Activated CD8-positive, alpha-beta memory T cell treated with anti-CD3 and anti-CD28 coated beads for 24 hours (primary cell): ENCODE data around the gene PPP1R27.
"Not testable (repeated sequence)": the region's sequence is repeated elsewhere in the genome, so short reads cannot be mapped to it uniquely, and the experiment has no call there.

Source experiments
- DNase-seq: peaks from one replicate; pipeline ENCODE4 v3.0.0-alpha.2; 2020

Gene PPP1R27

DNA sequence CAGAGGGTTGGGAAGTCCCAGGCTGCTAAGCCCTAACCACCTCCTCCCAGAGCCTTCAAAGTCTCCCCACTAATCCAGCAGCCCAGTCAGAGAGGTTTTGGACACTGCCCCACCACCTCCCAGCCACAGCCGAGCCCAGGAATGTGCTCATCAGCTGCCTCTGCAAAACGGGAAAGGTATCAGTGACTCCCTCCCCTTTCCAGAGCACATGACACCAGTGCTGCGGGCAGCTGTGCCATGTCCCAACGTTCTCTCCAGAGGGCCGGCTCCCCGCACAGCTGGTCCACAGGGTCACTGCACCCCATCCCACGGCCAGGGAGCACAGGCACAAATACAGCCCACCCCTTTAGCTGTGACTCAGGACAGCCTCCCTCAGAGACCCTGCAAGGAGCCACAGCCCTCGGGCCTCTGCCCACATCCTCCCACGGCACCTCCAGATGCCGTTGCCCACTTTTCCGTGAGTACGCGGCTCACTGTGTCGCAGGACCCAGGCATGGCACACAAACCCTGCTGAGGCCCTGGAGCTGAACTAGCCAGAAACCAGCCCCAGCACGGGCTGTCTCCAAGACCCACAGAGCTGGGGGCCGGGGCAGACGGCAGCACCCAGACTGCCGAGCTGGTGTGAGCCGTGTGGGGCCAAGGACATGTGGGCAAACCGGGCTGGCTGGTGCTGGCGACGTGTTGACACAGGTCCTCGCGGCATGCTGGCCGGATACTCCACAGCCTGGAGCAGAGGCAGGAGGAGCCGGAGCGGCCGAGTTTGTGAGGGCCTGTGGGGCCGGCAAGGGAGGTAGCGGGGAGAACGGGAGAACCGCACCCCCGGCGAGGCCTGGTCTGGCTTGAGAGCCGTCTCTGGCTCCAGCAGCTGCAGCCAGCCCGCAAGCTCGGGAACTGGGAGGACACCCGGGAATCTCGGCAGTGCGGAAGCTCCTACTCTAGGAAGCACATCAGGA is 6.3 kb upstream of the PPP1R27 start:
- no peak for DNase-seq

DNA sequence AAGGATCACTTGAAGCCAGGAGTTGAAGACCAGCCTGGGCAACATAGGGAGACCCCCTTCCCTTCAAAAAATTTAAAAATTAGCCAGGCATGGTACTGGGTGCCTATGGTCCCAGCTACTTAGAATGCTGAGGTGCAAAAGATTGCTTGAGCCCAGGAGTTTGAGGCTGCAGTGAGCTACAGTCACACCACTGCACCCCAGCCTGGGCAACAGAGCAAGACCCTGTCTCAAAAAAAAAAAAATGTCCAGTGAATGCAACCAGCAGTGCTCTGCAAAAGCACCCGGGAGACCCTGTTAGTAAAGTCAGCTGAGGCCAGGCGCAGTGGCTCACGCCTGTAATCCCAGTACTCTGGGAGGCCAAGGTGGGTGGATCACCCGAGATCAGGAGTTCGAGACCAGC is 5.2 kb upstream of the PPP1R27 start:
- DNase-seq: not testable (repeated sequence)

DNA sequence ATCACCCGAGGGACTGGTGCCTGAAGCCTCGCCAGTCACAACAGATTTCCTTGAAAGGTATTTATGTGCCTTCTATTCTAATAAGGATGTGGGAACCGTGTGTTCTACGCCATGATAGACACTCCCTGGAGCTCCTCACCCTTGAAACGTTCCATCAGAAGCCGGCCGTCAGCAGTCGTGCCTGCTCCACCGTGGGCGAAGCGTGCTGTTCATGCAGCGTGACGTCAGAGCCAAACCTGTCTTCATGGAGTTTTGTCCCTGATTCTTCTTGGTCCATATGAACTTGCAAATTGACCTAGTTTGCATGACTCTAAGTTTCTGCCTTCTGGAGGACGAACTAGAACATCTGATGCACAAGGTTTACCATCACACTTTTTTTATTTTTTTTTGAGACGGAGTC is 4.5 kb upstream of the PPP1R27 start:
- no peak for DNase-seq

DNA sequence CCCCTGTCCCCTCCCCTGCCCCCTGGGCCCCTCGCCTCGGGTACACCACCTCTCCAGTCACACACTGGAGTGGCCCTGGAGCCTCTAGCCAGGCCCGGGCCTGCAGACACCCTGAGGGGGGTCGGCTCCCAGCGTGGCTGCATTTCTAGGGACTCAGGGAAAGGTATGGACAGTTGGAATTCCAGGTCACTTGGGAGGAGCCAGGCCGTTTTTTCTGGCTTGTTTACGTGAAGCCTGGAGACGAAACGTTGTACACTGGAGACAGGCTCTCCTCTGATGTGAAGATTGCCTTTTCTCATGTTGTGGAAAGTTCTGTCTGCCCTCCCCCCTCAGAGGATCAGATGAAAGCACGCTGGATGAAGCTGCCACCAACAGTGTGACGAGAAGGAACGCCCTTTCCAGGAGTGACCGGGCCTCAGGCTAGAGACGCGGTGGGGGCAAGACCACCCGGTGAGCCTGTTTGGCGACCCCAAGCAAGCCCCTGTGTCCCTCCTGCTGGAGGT is 4.0 kb upstream of the PPP1R27 start:
- DNase-seq: no peak

DNA sequence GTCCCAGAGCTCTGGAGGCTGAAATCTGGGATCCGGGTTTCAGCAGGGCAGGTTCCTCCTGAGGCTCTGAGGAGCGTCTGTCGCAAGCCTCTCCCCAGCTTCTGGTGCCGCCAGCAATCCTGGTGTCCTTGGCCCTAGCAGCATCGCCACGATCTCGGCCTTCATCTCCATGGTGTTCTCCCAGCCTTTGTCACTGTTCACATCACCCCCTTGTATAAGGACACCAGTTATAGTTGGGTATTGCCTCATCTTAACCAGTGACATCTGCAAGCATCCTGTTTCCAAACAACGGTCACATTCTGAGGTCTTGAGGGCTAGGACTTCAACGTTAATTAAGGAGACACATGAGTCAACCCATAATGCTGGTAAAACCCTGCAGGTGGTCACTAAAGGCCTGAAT is 2.8 kb upstream of the PPP1R27 start:
- no peak for DNase-seq

DNA sequence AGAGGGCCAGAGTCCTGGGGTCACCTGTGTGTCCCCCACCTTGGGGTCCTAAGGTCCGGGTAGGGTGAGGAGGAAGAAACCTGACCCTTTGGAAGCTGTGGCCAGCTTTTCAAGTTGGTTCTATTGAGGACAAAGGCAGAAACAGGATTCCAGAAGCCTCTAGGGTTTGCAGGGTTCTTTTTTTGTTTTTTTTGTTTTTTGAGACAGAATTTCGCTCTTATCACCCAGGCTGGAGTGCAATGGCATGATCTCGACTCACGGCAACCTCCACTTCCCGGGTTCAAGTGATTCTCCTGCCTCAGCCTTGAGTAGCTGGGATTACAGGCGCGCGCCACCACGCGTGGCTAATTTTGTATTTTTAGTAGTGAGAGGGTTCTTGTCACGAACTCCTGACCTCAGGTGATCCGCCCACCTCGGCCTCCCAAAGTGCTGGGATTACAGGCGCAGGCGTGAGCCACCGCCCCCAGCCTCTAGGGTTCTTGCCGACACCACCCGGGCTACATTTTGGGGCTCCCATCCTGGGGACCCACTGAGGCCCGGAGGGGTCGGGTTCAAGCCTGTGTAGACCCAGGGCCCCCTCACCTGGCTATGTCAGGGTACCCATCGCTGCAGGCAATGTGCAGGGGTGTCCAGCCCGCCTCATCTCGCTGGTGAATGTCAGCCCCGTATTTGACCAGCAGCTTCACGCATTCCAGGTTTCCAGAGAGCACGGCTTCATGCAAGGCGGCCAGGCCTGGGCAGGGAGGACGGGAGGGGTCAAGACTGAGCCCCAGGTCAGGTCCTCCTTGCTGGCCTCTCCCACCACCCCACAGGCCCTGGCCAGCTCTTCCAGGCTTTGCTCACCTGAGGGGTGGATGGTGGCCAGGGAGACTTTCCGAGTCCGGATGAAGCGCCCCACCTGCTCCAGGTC is 674 bp downstream of the PPP1R27 start:
- DNase-seq: no peak

DNA sequence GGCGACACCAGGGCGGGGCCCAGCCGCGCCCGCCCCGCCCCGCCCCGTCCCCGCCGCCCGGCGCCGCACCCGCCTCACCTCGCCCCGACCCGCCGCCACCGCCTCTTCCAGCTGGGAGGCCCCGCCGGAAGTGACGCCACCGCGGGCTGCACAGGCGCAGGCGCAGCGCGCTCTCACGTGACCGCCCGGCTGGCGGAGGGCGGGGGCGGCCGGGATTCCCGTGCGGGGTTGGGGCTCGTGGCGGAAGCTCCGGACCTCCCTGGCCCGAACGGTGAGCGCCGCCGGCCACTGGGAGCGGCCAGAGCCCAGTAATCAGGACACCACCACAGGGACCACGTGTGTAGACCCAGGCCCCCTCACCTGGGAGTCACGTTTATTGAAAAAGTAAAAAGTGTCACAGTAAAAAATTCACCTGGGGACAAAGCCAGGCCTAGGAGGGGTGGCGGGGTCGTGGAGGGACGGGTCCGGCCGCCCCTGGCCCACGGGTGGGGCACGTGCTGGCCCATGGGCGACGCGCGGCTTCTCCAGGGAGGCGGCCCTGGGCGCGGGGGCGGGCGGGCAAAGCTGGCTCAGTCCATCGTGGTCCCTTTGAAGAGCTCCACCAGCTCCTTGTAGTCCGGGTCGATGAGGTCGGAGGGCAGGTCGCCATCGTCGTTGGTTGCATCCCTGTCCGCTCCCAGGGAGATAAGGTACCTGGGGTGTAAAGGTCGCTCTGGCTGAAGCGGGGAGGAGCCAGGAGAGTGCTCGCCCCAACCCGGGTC is 1.5 kb downstream of the PPP1R27 start, which contains the start of gene MCRIP1:
Gene MCRIP1 (minus strand): TSS at position 132 of the 761 bp plus-strand sequence. CDS start 8,785 bp downstream, outside the sequence.
- DNase-seq: peak; percentile 98

DNA sequence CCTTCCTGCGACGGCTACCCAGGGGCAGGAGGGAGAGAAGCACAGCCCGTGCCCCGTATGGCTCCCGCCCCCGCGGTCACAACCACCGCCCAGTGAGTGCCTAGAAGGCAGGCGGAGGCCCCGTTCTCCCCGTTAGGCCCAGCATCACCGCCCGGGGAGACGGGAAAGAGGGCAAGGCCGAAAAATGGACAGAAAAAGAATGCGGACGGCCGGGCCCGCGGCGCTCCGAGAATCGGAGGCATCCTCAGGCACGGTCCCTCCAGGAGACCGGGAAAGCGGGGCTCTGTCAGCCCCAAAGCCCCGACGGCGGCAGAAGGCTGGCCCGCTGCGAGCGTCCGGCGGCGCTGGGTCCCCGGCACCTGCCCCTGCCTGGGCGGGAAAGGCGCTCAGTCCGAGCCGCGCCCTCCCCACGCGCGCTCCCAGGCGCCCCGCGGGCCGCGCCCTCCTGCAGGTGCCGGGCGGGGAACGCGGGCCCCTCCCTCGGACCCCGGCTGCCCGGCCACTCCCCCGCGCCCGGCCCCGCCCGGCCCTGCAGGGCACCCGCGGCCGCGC is 2.2 kb downstream of the PPP1R27 start:
- peak; percentile 86 for DNase-seq

DNA sequence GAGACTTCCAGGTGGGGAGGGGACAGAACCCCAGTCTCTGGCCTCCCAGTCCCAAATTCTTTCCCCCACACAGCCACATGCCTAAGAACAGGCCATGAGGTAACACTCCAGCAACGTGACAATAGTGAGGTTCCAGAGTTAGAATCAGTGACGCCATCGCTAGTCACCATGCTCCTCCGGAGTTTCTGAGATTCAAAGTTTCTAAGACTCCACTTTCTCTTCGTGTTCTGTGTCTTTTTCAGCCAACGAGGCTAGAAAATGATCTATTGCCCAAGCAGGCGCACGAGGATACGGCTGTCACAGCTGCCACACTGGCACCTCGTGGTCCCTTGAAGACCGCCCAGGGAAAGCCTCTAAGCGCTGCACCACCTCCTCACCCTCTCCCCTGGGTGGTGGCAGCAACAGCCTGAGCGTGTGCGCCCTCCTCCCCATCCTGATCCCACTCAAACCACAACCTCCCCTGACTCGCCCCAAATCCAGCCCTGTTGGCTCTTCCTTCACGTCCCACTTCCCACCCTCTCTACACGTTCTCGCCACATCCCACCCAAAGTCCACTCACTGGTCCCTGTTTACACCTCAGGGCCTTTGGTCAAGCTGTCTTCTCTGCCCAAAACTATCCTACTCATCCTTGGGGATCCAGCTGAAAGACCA is 2.8 kb downstream of the PPP1R27 start:
- DNase-seq: peak; percentile 82

DNA sequence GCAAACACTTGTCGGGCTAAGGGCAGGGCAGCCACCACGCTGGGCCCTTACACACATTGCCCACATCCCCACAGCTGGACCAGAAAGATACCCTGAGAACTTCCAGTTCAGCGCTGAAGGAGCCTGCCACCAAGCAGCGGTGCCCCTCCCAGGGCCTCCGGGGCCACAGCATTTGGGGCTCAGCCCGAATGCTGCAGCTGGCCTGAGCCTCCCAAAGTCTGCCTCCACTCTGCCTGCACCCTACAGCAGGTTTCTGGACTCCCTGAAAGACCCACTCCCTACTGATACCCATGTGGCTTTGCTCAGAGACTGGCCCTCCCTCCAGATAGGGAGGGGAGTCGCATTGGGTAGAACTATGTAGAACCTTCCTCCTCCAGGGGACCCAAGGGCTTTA is 3.3 kb downstream of the PPP1R27 start:
- DNase-seq: peak; percentile 76

DNA sequence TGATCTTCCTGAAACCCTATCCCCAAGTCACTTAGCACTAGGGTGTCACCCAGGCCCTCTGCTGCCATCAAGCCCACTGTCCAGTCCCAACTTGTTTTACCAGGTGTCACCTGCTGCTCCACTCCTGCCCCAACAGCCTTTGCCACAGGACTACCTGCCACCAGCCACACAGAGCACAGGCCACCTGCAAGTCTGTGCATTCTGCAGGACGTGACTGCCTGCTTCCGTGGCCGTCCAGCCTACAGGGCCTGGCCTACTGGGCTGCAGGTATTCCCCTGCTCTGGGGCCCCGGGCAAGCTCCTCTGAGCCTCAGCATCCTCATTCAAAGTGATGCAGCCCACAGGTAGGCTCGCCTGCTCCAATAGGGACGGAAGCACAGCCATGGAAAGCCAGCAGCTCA is 5.0 kb downstream of the PPP1R27 start:
- DNase-seq: no peak

DNA sequence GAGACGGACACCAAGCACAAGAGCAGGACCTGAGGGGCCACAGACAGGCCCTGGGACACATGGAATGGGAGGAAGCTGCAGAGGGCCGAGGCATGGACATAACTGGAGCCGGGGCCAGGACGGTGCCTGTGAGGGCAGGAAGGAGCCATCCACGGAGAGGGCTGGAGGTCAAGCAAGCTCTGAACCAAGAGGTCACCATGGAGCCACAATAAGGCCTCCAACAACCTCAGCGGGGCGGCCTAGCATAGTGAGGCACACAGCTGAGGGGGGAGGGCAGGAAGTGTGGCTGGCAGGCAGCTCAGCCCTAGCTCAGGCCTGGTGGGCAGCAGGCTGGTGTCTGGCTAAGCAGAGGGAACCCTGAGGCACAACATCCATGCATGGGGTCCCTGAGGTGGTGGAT is 6.2 kb downstream of the PPP1R27 start:
- DNase-seq: no peak

DNA sequence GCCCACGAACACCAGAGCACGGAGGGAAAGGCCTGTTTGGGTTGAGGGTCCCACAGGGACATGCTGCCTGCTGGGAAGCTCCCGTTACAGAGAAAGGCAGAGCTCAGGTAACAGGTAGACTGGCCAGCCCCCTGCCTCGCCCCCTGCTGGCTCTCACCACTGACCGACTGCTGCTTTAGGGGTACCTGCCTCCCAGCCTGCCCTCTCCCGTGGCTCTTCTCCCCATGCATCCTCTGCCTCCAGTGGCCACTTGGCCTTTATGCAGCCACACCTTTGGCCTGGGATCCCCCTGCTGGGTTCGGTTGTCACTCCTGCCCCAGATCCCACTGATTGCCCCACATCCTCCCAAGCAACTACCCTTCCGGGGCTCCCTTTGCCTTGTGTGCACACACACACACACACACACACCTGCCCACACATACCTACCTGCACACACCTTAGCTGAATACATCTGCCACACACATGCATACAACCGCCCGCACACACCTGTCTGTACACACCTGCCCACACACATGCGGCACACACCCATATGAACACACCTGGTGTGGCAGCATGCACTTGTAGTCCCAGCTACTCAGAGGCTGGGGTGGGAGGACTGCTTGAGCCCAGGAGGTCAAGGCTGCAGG is 8.9 kb downstream of the PPP1R27 start:
- DNase-seq: no peak

DNA sequence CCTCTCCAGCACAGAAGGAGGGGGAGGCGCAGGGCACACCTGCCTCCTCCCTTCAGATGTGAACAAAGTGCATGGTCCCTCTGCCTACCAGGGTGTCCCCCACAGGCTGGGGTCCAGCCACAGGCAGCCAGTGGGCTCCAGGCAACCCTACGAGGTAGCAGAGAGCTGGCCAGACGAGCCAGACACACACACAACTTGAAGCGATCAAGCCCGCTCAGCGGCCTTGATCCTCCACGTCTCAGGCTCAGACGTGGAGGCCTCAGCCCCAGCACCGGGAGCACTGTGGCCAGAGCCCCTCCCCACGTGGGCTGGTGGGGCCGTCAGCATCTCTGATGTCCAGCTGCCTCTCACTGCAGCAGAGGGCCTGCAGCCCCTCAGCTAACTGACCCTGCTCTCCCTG is 10.3 kb downstream of the PPP1R27 start:
- no peak for DNase-seq

DNA sequence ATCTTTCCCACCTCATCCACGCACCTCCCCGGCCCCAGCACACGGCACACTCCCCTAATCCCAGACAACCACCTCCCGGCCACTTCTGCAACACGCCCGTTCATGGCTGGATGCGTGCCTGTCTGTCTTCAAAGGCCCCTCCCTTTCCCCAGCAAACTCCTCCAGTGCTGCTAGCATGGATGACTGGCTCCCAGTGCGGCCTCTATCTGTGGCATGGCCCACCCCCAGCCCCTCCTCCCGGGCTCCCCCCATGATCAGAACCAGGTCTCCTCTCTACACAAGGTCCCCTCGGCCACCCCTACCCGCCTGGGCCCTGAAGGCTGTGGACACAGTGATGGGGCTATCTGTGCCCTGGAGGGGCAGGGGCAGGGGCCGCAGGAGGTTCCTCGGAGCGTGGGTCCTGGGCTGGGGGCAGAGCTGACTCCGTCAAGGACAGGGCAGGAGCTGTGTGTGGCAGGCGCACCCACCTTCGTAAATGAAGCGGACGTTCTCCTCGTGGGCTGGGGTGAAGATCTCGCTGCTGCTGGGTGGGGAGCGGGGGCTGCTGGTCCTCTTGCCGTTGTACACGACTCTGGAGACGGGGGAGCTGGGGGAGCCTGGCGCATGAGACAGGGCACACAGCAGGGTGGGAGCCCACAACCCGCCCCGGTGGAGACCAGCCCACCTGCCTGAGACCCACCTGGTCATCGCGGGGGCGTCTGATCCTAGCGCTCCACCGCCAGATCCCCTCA is 10.9 kb downstream of the PPP1R27 start:
- no peak for DNase-seq

DNA sequence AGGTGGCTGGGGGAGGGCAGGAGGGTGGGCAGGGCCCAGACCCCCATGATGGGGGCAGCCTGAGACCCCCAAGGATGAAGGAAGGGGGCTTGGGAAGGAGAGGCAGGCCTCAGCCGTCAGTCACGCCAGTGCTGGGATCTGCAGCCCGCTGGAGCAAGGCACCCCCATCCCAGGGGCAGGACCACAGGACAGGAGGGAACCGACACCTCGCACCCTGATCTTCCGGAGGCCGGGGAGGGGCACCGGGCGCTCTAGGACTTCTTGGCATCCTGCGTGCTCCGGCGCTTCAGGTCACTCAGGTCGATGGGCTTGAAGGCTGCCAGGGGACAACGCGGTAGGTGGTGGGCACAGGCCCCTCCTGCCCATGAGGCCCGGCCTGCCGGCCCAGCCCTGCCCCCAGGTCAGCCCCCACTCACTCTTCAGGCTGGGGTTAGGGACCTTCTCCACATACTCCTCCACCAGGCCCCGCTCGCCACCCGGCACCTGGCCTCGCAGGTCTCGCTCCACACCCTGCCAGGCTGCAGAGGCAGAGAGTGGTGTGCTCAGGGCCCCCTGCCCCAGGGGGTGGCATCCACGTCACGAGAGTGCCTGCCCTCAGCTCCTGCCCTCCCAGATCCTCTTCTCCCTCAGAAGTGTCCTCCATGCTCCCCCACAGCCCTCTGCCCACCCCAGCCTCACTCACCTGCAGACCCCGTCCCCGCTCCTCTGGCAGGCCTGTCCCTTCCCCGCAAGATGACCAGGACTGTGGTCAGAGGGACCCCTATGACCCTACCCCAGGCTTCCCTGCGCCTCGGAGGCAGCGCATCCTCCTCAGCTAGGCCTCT is 11.6 kb downstream of the PPP1R27 start:
- no peak for DNase-seq

DNA sequence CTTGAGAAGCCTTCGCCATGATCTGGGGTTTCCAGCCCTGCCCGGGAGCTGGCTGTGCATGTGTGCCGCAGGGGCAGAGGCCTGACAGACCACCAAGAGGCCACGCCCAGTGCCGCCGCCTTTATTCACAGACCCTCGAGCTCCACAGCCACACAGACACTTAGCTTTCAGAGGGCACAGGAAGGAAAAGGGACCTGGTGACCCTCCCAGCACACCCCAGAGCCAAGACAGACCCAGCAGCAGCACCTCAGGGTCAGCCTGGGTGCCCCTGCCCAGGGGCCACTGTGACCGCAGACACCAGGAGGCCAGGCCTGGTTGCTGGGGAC is 12.6 kb downstream of the PPP1R27 start:
- no peak for DNase-seq

DNA sequence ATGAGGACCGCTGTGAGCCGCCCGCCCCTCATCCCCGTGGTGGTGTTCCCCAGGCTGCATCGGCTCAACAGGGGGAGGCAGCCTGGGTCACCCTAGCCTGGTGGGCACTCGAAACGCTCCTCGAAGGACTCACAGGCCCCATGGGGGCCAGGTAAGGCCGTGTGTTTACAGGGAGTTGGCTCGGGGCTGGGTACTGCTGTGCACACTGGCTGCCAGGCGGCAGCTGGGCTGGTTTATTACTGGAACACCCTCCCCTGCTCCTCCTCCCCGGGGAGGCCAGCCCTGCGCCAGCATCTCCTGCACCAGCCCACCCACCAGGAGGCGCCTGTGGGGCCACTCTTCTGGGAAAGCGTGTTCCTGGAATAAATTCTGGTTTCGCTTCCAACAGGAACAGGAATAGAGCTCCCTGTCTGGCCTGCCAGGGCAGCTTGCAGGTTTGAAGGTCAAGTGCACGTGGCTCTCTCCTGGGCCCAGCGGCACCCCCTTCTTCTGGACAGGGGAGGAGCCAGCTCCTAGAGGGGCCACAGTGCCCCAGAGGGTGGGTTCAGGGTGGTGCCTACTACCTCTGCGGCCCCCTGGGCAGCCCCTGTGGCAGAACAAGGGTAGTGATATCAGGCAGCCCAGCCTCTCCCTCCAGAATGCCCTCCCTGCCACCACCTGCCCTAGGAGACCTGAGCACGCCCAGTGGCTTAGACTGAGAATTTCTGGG is 13.1 kb downstream of the PPP1R27 start:
- DNase-seq: no peak

DNA sequence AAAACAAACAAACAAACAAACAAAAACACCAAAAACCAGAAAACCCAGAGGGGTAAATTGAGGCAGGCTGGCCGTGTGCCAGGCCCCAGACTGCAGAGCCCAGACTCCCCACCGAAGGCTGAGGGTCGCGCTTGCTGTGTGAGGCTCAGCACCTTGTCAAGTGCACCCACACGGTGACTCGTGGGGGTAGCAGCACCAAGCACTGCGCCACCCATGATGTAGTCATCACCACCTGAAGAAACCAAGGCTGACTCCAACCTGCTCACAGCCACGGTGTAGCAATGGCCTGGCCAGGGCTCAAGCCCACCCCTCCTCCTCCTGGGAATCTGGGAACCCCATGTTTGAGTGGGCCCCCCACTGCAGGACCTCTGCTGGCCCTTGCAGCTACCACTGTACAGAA is 13.7 kb downstream of the PPP1R27 start:
- no peak for DNase-seq
